Keratinocyte (primary cell): ENCODE results near the gene LRRC42.

Experiments
- EZH2 ChIP-seq: IDR thresholded peaks from one replicate; pipeline ENCODE4 v1.6.1; 2012; ENCODE audit warnings: inconsistent platforms, mild to moderate bottlenecking, low read length, moderate library complexity
- TF ChIP-seq, protein P1 (sequence below), 3 experiments: IDR thresholded peaks in 1 of 3; conservative IDR thresholded peaks in 1 of 3; optimal IDR thresholded peaks in 1 of 3; 2 replicates in 2 of 3; 3 replicates in 1 of 3; pipeline versions ENCODE3 to v1.5.1; 2011; ENCODE audit warnings: low read length in 3 of 3, mild to moderate bottlenecking in 3 of 3, moderate library complexity in 2 of 3, control low read depth in 1 of 3, inconsistent platforms in 1 of 3; ENCODE audit not compliant: insufficient read depth in 2 of 3; ENCODE audit errors: extremely low read depth in 1 of 3

GRCh38 chr1:53956308-53957168 lies 10.4 kb downstream of the LRRC42 start:
- TF ChIP-seq, protein P1, sequence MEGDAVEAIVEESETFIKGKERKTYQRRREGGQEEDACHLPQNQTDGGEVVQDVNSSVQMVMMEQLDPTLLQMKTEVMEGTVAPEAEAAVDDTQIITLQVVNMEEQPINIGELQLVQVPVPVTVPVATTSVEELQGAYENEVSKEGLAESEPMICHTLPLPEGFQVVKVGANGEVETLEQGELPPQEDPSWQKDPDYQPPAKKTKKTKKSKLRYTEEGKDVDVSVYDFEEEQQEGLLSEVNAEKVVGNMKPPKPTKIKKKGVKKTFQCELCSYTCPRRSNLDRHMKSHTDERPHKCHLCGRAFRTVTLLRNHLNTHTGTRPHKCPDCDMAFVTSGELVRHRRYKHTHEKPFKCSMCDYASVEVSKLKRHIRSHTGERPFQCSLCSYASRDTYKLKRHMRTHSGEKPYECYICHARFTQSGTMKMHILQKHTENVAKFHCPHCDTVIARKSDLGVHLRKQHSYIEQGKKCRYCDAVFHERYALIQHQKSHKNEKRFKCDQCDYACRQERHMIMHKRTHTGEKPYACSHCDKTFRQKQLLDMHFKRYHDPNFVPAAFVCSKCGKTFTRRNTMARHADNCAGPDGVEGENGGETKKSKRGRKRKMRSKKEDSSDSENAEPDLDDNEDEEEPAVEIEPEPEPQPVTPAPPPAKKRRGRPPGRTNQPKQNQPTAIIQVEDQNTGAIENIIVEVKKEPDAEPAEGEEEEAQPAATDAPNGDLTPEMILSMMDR (optimal IDR thresholded peaks at IDR 0.05 in 1 of 3, IDR thresholded peaks at IDR 0.05 in 1 of 3, conservative IDR thresholded peaks at IDR 0.05 in 1 of 3; ENCODE audit: extremely low read depth in 1 of 3, insufficient read depth in 2 of 3, low read length in 3 of 3), result no peak
- no peak for TF ChIP-seq EZH2
